Colonic mucosa (tissue), 4 donors: ENCODE measurements around the gene CTDSP1. TPM values are rescaled to one million over a fixed set of nuclear protein-coding genes. Genes with fewer than 3 reads are reported as not detected.

ENCODE experiments used
- DNase-seq: peaks from one replicate; pipeline ENCODE4 v3.0.0-alpha.2; 2020
- H3K27ac ChIP-seq: fragments of 200-600 bp; one replicate; pipeline ENCODE4 v1.8.0; 2021
- H3K27me3 ChIP-seq: fragments of 200-600 bp; one replicate; pipeline ENCODE4 v1.8.0; 2021
- H3K36me3 ChIP-seq: fragments of 200-600 bp; one replicate; pipeline ENCODE4 v1.8.0; 2021
- H3K4me1 ChIP-seq: fragments of 200-600 bp; one replicate; pipeline ENCODE4 v1.8.0; 2021; ENCODE audit warnings: mild to moderate bottlenecking
- H3K4me3 ChIP-seq: fragments of 200-600 bp; one replicate; pipeline ENCODE4 v1.8.0; 2021
- H3K9ac ChIP-seq, 2 donors: one replicate each; pipeline ENCODE4 v1.7.0; 2013; ENCODE audit warnings: control low read depth in 2 of 2, low read depth in 2 of 2, low read length in 2 of 2
- H3K9me3 ChIP-seq: fragments of 200-600 bp; one replicate; pipeline ENCODE4 v1.8.0; 2021
- intact Hi-C: fragments of 100-400 bp; cut with DNase I; formaldehyde crosslinking; loops from one replicate; pipeline ENCODE4 v1.14.1; 2022
- total RNA-seq, 2 donors: library from RNA; stranded (reverse); fragmentation: NEBNext Ultra II Directional in 1 of 2; extraction: Animal tissue kit (Norgen Biotek cat#: 25700) in 1 of 2; gene quantifications; one replicate each; pipeline ENCODE4 v1.2.1, GENCODE V29; 2021
- TF ChIP-seq, protein P1 (sequence below): fragments of 200-600 bp; IDR thresholded peaks from one replicate; pipeline ENCODE4 v1.8.0; 2022; ENCODE audit warnings: antibody characterized with exemption, mild to moderate bottlenecking
- donor health status: healthy.
- donor health status: DM: no; HTN: no; CAD: no.
- donor health status: DM: no; HTN: no; CAD: no.

CTDSP1 gene
- total RNA-seq, 2 donors from 2014 or later = 137 to 150 TPM

DNA sequence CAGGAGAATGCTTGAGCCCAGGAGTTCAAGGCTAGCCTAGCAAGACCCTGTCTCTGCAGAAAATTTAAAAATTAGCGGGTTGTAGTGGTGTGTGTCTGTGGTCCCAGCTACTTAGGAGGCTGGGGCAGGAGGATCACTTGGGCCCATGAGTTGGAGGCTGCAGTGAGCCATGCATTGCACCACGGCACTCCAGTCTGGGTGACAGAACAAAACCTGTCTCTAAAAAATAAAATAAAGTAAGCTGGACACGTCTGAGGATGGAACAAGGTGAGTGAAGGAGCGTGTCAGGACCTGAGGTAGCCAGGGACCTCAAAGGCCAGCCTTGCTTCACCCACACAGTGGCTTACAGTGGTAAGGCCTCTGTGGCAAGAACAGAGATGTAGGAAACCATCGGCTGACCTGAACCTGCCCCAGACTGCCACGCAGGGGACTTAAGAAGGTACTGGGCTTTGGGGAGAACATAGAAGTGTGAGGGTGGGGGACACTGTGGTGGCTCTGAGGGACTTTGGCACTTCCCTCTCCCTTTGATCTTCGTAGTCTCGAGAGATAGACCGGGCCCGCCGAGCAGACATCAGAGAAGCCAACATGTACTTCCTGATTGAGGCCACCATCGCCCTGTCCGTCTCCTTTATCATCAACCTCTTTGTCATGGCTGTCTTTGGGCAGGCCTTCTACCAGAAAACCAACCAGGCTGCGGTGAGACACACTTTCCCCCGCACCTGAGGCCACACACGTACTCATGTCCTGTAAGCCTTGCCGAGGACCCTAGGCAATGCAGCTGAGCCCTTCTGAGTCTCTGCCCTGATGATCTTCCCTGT is 10.1 kb upstream of the CTDSP1 start:
- Histone ChIP-seq H3K36me3 (no peaks in the 10 kb centered on the region), H3K4me1 (no peaks in the 10 kb centered on the region), H3K27me3 (no peaks in the 10 kb centered on the region), H3K4me3 (no peak overlapping the region), H3K9ac (no peak overlapping the region), H3K27ac (no peak overlapping the region), H3K9me3 (no peaks in the 10 kb centered on the region)
- TF ChIP-seq, protein P1, sequence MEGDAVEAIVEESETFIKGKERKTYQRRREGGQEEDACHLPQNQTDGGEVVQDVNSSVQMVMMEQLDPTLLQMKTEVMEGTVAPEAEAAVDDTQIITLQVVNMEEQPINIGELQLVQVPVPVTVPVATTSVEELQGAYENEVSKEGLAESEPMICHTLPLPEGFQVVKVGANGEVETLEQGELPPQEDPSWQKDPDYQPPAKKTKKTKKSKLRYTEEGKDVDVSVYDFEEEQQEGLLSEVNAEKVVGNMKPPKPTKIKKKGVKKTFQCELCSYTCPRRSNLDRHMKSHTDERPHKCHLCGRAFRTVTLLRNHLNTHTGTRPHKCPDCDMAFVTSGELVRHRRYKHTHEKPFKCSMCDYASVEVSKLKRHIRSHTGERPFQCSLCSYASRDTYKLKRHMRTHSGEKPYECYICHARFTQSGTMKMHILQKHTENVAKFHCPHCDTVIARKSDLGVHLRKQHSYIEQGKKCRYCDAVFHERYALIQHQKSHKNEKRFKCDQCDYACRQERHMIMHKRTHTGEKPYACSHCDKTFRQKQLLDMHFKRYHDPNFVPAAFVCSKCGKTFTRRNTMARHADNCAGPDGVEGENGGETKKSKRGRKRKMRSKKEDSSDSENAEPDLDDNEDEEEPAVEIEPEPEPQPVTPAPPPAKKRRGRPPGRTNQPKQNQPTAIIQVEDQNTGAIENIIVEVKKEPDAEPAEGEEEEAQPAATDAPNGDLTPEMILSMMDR = no peak
- intact Hi-C loops = loop anchor here (5.0 kb wide), 1 partner anchor 87 kb away; no protein-coding TSS in a partner anchor
- DNase-seq = no peak

DNA sequence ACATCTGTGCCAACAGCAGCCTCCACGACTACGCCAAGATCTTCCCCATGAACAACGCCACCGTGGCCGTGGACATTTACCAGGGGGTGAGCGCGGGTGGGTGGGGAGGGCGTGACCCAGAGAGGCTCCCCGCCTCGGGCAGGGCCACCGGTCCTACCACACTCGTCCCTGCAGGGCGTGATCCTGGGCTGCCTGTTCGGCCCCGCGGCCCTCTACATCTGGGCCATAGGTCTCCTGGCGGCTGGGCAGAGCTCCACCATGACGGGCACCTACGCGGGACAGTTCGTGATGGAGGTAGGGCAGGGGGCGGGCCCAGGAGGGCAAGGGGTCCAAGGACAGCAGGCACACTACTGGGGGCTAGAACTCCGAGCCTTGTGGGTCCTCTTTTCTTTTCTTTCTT is 8.5 kb upstream of the CTDSP1 start:
- H3K27me3 ChIP-seq = no peaks in the 10 kb centered on the region
- DNase-seq = no peak
- H3K4me3 ChIP-seq = no peak overlapping the region
- no peak overlapping the region for H3K27ac ChIP-seq
- peaks cover 4% of the 10 kb centered on the region for H3K4me1 ChIP-seq
- no peaks in the 10 kb centered on the region for H3K9me3 ChIP-seq
- H3K36me3 ChIP-seq = no peaks in the 10 kb centered on the region
- TF ChIP-seq, protein P1 = no peak
- no peak overlapping the region for H3K9ac ChIP-seq
- intact Hi-C loops = loop anchor here (5.0 kb wide), 1 partner anchor 89 kb away; no protein-coding TSS in a partner anchor

DNA sequence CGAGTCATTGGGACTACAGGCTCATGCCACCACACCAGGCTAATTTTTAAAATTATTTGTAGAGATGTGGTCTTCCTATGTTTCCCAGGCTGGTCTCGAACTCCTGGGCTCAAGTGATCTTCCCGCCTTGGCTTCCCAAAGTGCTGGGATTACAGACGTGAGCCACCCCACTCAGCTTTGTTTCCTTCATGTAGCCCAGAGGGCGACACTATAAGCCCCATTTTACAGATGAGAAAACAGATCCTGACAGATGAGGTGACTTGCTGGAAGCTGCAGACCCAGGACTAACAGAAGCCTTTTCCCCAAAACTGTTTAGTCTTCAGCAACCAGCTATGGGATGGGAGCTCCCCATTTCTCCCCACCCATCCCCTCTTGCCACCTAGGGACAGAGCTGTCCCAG is 7.2 kb upstream of the CTDSP1 start:
- no peaks in the 10 kb centered on the region for H3K27me3 ChIP-seq
- H3K9ac ChIP-seq = no peak overlapping the region
- intact Hi-C loops = loop anchor here (5.0 kb wide), 1 partner anchor 90 kb away; no protein-coding TSS in a partner anchor

DNA sequence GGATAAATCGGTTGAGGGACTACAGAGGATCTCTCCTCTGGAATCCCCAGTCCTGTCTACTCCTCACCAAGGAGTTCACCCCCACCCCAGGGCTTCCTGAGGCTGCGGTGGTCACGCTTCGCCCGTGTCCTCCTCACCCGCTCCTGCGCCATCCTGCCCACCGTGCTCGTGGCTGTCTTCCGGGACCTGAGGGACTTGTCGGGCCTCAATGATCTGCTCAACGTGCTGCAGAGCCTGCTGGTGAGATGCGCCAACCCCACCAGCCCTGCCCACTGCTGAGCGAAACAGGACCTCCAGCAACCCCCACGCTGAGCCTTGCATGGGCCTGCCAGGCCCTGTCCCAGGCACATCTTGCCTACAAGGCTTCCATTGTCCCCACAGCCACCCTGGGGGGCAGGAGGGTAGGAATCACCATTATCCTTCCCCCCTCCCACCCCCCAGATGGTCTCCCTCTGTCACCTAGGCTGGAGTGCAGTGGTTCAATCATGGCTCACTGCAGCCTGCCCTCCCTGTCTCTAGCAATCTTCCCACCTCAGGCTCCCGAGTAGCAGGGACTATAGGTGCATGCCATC is 6.7 kb upstream of the CTDSP1 start:
- H3K9me3 ChIP-seq = no peaks in the 10 kb centered on the region
- peaks cover 4% of the 10 kb centered on the region for H3K4me1 ChIP-seq
- H3K9ac ChIP-seq = no peak overlapping the region
- no peak overlapping the region for H3K27ac ChIP-seq
- H3K27me3 ChIP-seq = no peaks in the 10 kb centered on the region
- no peak overlapping the region for H3K4me3 ChIP-seq
- DNase-seq = no peak
- TF ChIP-seq, protein P1 = no peak
- intact Hi-C loops = loop anchor here (5.0 kb wide), 1 partner anchor 91 kb away; no protein-coding TSS in a partner anchor
- H3K36me3 ChIP-seq = no peaks in the 10 kb centered on the region

More for the DNA sequence above, 7.2 kb upstream of the CTDSP1 start:
- no peak overlapping the region for H3K4me3 ChIP-seq
- TF ChIP-seq, protein P1 = no peak
- no peak for DNase-seq
- no peaks in the 10 kb centered on the region for H3K9me3 ChIP-seq
- H3K4me1 ChIP-seq = peaks cover 4% of the 10 kb centered on the region
- H3K27ac ChIP-seq = no peak overlapping the region
- no peaks in the 10 kb centered on the region for H3K36me3 ChIP-seq

DNA sequence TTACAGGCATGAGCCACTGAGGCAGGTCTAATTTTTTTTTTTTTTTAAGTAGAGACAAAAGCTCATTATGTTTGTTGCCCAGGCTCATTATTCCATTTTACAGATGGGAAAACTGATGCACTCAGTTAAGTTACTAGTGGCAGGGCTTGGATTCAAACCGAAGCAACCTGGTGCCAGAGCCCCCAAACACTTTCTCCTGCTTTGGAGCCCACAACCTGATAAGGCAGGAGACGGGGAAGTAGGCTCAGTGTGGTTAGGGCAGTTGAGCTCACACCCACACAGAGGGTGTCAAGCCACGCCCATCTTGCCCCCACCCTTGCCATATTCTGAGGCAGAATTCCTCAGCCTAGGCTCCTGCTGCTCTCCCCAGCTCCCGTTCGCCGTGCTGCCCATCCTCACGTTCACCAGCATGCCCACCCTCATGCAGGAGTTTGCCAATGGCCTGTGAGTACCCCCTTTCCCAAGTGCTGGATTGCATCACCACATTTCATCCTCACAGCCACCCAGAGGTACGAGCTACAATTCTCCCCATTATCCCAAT is 5.8 kb upstream of the CTDSP1 start:
- intact Hi-C loops = loop anchor here (5.0 kb wide), 1 partner anchor 92 kb away; no protein-coding TSS in a partner anchor
- no peak overlapping the region for H3K9ac ChIP-seq
- H3K4me3 ChIP-seq = no peak overlapping the region
- no peaks in the 10 kb centered on the region for H3K9me3 ChIP-seq
- H3K4me1 ChIP-seq = peaks cover 4% of the 10 kb centered on the region
- DNase-seq = peak; percentile 72
- no peak overlapping the region for H3K27ac ChIP-seq
- TF ChIP-seq, protein P1 = no peak
- H3K27me3 ChIP-seq = no peaks in the 10 kb centered on the region
- H3K36me3 ChIP-seq = no peaks in the 10 kb centered on the region
